Measurements from ENCODE around the gene KCNH5. TPM values are rescaled to one million over a fixed set of nuclear protein-coding genes. Genes with fewer than 3 reads are reported as not detected.

Gene KCNH5
- total and polyA plus RNA-seq, 2 of the 13 experiments (the other 11 are each of a cell fraction or from before 2014, with no cell fraction given), result not detected

DNA sequence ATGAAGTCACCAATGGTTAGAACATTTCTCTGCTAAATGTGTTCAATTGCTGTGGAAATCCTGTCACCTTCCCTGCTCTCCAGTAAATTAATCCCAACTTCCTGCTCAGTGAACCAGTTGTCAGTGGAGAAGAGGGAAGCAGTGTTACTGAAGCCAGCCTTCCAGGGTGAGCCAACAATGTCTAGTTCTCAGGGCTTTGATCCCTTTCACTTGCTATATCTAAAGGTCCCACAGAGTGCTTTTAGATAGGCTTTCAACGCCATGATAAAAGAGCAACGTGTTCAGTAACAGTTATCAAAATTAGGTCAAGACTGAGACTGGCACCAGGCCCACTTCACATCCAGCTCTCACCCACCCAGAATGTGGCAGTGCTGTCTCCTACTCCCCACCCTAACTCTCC lies 139.7 kb downstream of the KCNH5 start (continued):
- TF ChIP-seq, protein P1, sequence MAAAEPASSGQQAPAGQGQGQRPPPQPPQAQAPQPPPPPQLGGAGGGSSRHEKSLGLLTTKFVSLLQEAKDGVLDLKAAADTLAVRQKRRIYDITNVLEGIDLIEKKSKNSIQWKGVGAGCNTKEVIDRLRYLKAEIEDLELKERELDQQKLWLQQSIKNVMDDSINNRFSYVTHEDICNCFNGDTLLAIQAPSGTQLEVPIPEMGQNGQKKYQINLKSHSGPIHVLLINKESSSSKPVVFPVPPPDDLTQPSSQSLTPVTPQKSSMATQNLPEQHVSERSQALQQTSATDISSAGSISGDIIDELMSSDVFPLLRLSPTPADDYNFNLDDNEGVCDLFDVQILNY (CRISPR knock-in tag; conservative IDR thresholded peaks at IDR 0.05), result no peak
- TF ChIP-seq ZNF558 (CRISPR knock-in tag; IDR thresholded peaks at IDR 0.05; ENCODE audit: borderline replicate concordance) (no peak), ZNF598 (CRISPR knock-in tag; IDR thresholded peaks at IDR 0.05; ENCODE audit: borderline replicate concordance) (no peak), TBL1XR1 (IDR thresholded peaks at IDR 0.05; ENCODE audit: borderline replicate concordance, low read length, partially characterized antibody) (no peak), ZNF724P (CRISPR knock-in tag; IDR thresholded peaks at IDR 0.05; ENCODE audit: borderline replicate concordance) (no peak)

DNA sequence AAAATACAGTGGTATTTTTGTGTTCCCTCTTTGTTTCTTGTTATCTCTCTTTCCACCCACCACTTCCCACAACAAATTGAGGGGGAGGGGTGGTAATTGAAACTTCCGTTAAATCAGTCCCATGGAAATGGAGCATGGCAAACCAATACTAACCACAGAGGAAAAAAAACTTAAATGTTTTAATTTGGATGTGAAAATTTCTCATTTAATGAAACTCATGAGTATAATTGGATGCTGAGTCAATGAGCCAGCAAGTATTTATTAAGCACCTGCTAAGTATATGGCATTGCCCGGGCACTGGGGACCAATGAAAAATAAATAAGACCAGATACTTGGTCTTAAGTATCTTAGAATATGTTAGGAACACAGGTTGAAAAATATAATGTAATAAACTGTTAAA lies 147.5 kb downstream of the KCNH5 start:
- no peak for FAIRE-seq
- no peak for TF ChIP-seq ZNF160 (CRISPR knock-in tag; IDR thresholded peaks at IDR 0.05)
- no peak for TF ChIP-seq ZBTB20 (CRISPR knock-in tag; IDR thresholded peaks at IDR 0.05; ENCODE audit: borderline replicate concordance, low read depth)
- no peak for TF ChIP-seq PPARG (CRISPR knock-in tag; conservative IDR thresholded peaks at IDR 0.05)
- TF ChIP-seq RAD51 (IDR thresholded peaks at IDR 0.05; ENCODE audit: borderline replicate concordance), result no peak
- TF ChIP-seq ZNF17 (CRISPR knock-in tag; IDR thresholded peaks at IDR 0.05), result no peak
- no peak for TF ChIP-seq PTBP1 (IDR thresholded peaks at IDR 0.05; ENCODE audit: low read depth, low read length, poor library complexity, severe bottlenecking)
- TF ChIP-seq ZNF674 (CRISPR knock-in tag; IDR thresholded peaks at IDR 0.05; ENCODE audit: low read depth), result no peak
- TF ChIP-seq, protein P2, sequence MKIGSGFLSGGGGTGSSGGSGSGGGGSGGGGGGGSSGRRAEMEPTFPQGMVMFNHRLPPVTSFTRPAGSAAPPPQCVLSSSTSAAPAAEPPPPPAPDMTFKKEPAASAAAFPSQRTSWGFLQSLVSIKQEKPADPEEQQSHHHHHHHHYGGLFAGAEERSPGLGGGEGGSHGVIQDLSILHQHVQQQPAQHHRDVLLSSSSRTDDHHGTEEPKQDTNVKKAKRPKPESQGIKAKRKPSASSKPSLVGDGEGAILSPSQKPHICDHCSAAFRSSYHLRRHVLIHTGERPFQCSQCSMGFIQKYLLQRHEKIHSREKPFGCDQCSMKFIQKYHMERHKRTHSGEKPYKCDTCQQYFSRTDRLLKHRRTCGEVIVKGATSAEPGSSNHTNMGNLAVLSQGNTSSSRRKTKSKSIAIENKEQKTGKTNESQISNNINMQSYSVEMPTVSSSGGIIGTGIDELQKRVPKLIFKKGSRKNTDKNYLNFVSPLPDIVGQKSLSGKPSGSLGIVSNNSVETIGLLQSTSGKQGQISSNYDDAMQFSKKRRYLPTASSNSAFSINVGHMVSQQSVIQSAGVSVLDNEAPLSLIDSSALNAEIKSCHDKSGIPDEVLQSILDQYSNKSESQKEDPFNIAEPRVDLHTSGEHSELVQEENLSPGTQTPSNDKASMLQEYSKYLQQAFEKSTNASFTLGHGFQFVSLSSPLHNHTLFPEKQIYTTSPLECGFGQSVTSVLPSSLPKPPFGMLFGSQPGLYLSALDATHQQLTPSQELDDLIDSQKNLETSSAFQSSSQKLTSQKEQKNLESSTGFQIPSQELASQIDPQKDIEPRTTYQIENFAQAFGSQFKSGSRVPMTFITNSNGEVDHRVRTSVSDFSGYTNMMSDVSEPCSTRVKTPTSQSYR (CRISPR knock-in tag; IDR thresholded peaks at IDR 0.05; ENCODE audit: borderline replicate concordance), result no peak
- TF ChIP-seq ZNF10 (CRISPR knock-in tag; IDR thresholded peaks at IDR 0.05; ENCODE audit: borderline replicate concordance, low read depth), result no peak
- Histone ChIP-seq H3K9ac (ENCODE audit: insufficient read depth, low read depth, low read length) (no peak overlapping the region), H3K4me2 (ENCODE audit: low read depth, low read length) (no peak overlapping the region), H3K79me2 (ENCODE audit: insufficient read depth, low read length) (no peaks in the 10 kb centered on the region), H3K27ac (ENCODE audit: extremely low read length, insufficient read depth, low read length) (no peak overlapping the region), H3K36me3 (replicated peaks in 1 of 2; ENCODE audit: control insufficient read depth in 1 of 2, insufficient read depth in 2 of 2, low read length in 2 of 2) (no peaks in the 10 kb centered on the region), H3K4me3 (replicated peaks in 1 of 3; ENCODE audit: insufficient read depth in 1 of 3, low read depth in 2 of 3, low read length in 3 of 3) (no peak overlapping the region), H3K27me3 (ENCODE audit: control insufficient read depth in 1 of 2, insufficient read depth in 2 of 2, low read length in 2 of 2) (no peaks in the 10 kb centered on the region), H3K4me1 (ENCODE audit: insufficient read depth, low read length) (no peaks in the 10 kb centered on the region), H2AFZ (ENCODE audit: low read length) (no peak overlapping the region), H3K9me3 (ENCODE audit: low read length) (no peaks in the 10 kb centered on the region; the same call in 1 of the 2 replicates), H4K20me1 (ENCODE audit: insufficient read depth, low read length) (no peaks in the 10 kb centered on the region)
- ChIA-PET CTCF (ENCODE audit: low intra/inter-chr PET ratio, low total read pairs) (no interaction called here), POLR2A (no interaction called here)
- no peak for ATAC-seq
- no peak for DNase-seq (ENCODE audit: low spot score)
- in situ Hi-C loops (cut with HindIII; ENCODE audit: extremely low pct_ligation_motif_present, low pct_unique_long_range_greater_than_20kb) (no loop called here), intact Hi-C loops (cut with micrococcal nuclease; ENCODE audit: unreplicated experiment) (no loop called here)
- BruUV-seq (replicated peaks), result no TSS peak
- WGBS (ENCODE audit: low lambda C conversion rate), result 4% methylated on average over 2 of the region's 2 CpGs
